GM04503 (cell line): ENCODE measurements around the gene SPON1.
"Not testable (repeated sequence)": the region's sequence is repeated elsewhere in the genome, so short reads cannot be mapped to it uniquely, and the experiment has no call there.

Experiments
- DNase-seq: peaks from one replicate; pipeline ENCODE4 v3.0.0-alpha.2; 2012; ENCODE audit warnings: low read depth

SPON1 gene

DNA sequence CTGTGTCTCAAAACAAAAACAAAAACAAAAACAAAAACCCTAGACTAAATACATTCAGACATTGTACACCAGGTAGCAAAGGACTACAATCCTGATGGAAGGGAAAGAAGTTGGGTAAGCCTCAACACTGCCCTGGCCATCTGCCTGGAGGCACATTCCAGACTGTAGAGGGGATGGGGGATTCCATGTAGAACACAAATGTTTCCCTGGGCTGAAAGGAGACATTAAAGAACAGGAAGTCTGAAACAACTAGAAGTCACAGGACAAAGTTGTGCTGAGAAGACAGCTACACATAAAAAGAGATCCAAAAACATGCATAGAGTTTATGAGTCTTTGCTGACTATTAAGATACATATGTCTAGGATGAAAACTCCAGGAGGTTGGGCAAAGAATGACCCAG, 312.6 kb downstream of the SPON1 start:
- DNase-seq = no peak

DNA sequence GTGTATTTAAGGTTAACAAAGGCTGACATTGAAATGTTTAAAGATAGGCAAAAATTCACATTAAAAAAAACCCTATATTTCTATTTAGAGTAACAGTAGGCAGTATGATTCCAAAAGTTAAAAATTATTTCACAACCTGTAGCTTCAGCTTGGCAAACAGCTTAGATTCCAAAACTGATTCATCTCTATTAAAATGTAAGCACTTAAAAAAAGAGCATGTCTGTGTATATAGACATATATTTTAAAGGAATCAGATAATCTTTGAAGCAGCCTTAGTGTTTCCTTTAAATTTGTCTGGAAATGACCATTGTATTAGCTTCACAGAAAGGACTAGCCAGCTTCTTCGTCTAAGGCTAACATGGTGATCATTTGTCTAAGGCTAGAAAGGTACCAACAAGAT, 316.3 kb downstream of the SPON1 start:
- DNase-seq = not testable (repeated sequence)

DNA sequence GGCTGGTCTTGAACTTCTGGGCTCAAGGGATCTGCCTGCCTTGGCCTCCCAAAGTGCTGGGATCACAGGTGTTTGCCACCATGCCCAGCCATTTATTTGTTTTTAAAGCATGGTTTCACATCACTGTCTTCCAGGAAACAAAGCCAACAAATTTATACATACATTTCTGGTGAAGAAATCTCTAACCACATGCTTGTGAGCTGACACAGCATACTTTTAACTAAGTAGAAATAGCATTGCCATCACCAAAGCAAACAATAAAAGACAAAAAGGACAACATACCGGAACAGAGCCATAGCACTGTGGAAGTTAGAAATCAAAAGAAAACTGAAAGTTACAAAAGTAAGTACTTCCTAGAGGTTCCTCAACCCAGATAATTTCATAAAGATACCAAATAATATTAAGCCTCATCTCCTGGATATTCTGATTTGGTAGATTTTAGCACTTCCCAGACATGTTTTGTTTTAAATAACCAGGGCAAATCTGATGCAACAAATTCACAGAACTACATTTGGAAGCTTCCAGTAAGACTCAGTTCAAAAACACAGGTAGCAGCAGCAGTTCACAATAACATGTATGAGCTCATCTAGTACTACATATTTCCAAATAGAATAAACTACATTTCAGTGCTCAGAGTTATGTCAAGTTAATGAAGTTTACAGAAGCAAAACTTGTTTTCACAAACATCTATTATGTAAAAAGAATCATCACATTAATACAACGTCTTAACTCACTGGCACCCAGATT, 325.8 kb downstream of the SPON1 start:
- peak; percentile 74 for DNase-seq

DNA sequence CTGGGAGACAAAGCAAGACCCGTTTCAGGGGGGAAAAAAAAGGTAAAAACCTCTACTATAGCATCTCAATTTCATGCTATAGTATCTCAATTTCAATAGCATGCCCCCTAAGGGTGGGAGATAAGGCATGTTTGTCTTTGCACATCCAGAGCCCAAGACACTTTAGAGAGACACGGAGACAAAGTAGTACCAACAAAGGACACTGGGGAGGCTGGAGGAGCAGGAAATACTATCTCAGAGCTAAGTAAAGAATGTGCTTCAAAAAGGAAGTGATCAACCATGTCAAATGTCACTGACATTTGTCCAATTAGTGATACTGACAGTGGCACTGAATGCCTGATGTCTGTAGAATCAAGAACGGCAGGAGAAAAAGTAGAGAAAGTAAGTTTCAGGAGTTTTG, 327.9 kb downstream of the SPON1 start:
- DNase-seq = no peak

DNA sequence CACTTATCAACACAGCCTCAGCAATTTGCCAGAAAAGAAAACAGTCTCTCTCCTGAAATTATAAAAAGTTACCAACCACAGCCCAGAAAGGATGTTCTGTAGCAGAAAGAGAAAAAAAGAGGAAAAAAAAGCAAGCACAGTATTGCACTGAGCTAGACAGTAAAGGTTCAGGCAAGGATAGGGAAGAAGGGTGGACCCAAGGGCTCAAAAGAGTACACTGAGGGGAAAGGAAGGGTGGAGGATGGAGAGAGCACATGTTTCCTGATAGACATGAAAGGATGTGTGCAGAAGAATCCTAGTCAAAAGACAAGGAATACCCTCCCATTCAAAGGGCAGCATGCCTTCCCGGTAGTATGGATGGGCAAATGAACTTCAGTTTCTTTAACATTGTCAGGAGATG, 337.4 kb downstream of the SPON1 start:
- DNase-seq = no peak

DNA sequence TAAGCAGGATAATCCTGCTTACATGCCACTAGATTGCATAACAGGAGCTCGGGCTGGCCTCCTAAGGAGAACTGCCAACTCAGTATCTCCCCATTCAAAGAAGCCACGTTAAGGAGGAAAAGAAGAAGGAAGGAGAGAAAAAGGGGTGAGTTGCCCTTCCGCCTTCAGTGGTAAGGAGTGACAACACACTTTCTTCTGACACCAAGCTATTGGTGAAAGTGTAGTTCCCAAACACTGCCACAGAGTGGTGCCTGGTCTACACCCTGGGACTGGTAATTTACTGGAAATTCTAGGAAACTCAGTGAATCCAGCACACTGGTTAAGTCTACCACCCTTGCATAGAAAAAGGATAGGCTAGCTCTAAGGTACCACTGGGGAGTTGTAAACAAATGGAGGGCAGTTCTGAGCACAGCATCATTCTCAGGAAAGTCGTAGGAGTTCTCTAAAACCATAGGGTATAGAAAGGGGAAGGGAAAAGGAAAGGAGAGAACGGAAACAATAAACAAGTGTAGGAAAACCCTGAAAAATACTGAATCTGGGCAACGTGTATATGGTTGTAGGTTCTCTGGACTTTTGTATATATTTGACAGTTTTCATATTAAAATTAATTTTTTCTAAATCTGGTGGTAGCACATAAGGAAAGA, 338.3 kb downstream of the SPON1 start:
- DNase-seq = peak; percentile 44

DNA sequence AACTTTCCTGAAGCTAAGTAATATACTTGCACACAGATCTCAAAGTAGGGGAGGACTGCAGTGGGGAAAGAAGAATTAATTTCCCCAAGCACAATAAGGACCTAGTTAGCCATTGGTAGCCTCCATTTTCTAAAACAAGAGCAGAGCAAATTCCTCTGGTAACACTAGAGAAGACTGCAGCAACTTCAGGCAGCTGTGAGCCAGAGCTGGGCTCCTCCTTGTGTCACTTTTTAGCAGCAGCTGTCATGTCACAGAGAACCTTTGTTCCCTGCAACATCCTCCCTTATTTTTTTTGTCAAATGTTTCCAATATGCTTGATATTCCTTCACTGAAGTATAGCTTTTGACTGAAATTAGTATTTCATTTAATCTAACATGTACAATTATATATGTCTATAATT, 342.1 kb downstream of the SPON1 start:
- DNase-seq = no peak

DNA sequence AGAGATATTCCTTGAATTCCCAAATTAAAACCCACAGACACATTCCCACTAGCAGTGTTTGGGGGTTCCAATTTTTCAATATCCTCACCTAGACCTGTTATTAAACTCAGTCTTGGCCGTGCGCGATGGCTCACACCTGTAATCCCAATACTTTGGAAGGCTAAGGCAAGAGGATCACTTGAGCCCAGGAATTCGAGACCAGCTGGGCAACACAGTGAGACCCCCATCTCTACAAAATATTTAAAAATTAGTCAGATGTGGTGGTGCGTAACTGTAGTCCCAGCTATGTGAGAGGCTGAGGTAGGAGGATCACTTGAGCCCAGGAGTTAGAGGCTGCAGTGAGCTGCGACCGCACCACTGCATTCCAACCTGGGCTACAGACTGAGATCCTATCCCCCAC, 343.1 kb downstream of the SPON1 start:
- no peak for DNase-seq

DNA sequence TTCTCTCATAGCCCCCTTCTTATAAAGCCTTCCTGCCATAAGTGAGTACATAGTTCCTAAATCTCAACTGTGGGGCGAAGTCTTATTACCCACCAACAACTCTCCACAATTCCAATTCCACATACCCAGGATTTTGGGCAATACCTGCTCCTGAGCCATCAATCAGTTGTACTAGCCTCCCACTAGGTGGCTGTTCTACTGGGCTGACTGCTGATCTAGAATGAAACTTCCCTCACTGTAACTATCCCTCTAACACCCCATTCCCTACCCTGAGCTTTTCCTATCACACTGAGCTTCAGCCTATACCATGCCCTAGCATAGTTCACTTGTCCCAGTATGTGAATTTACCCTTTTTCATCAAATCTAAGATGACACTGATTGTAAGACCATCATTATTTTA, 344.0 kb downstream of the SPON1 start:
- no peak for DNase-seq

DNA sequence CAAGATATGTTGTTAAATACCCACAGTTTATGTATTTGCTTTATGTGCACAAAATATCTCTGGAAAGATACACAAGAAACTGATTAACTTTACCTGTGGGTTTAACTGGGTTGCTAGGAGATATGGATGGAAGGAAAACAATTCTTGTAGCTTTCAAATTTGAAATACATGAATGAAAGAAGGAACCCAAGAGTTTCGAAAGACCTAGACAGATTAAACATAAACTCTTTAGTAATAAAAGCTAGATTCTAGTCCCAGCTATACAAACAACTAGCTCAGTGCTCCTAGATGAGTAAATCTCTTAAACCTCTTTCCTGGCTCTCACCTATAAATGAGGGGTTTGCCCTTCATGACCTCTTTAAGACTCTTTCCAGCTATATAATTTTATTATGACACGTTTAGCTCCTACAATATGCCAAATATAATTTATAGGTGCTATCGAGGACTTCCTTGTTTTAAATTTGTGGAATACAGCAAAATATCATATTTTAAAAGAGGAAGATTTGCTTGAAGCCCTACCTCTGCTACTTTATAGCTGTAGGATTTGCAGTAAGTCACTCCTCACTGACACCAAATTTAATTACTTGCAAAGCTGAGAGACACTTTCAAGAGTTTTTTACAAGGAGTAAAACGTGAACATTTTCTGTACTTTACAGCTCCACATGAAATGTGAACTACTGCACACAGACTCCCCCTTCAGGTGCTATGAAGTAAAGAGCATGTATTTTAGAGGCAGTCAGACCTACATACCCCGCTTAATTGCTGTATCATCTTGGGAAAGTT, 345.8 kb downstream of the SPON1 start:
- DNase-seq = no peak

DNA sequence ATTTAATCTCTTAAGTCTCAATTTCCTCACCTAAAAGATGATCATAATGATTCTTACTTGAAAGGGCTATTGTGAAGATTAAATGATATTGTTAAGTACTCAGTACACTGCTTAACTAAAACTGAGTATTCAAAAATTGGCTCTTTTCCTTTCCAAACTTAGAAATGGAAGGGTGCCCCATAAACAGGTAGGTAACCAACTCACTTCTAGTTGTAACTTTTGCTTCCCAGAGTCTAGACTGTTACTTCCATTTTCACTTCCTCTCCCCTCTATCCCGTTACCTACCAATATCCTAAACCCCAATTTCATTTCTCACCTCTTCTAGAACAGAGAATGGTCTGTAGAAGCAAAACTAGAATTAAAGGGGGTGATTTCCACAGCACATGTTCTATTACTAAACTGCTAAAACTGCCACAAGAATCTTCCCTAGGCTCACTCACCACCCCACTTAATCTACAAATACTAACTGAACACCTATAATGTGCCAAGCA, 346.4 kb downstream of the SPON1 start:
- DNase-seq = no peak

DNA sequence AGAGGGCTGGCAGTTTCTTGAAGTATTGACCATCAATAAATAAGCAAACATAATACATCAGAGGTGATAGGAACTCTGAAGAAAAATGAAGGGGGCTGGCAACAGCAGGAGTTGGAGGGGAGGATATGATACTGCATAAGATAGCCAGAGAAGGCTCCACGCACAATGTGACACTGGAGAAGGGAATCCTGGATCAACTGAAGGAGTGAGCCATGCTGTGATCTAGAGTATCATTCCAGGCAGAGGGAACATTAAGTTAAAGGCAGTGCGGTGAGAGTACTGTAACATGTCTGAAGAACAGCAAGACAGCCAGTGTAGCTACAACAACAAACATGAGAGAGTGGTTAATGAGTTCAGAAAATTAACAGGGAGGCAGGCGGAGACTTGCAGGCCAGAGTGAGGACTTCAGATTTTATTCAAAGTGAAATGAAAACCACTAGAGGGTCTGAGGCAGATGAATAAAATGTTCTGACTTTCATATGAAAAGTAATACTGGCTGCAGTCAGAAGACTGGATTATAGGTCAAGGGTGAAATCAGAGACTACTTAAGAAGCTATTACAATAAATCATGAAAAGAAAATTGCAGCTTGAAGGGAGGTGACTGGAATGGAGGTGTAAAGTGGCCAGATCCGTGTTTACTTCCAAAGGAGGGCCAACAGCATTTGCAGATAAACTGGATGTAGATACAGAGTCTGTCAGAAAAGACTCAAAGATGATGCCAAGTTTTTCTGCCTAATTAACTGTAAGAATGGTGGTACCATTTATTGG, 347.1 kb downstream of the SPON1 start:
- no peak for DNase-seq

DNA sequence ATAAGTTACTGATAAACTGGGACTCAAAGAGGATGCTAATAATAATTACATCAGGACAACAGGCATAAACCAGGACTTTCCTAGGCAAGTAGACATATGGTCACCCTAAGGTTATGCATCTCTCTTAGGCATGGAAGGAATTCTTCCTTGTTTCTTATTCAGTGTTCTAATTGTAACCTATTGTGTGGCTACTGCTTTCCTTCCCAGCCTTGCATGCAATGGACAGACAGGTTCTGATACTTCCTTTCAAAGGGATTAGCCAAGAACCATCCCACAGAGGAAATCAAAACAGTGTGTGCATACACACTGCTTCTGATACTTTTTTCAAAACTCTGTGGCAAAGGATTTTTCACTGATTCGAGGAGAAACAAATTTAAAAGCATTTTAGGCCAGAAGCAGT, 348.2 kb downstream of the SPON1 start:
- peak; percentile 34 for DNase-seq

DNA sequence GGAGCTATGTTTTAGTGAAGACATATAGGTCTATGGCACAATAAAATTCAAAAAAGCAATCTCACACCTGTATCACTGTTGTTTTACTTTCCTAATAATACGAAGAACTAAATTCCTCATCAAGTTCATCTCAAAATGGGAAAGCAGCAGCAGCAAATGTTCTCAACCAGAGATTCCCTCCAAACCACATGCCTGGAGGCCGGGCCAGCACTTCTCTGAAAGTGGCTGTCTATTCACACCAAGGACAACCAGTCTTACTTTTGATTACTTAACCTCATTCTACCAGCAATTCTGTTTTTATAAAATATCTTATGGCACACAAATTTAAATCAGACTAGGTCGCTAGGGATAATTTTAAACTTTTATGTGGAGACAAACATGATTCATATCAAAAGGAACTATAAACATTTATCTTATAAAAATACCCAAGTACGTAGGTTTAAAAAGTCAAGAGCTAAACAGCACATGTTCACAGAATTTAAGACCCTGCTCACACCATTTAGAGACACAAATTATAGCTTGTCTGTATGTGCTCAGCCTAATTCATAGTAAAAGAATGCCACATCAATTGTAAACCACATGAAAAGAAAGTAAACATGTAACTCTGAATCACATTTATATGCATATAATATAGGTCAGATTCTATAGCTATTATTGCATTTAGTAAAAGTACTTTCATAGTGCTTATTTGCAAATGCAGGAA, 350.4 kb downstream of the SPON1 start:
- no peak for DNase-seq

DNA sequence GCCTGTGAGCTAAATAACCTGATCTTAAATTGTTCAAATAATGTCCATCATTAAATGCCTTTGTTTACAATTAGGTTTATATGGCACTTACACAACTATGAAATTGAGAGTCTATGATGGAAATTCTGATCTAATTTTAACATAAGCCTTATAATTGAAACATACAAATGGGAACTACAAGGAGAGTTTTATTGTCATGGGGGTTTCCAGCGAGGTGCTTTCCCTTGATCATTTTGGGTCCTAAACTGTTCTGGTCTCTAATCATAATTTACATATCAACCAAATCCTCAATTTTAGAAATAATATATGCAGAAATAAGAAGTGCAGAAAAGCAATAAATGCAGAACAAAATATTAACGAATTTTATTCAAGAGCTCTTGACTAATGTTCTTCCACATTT, 351.6 kb downstream of the SPON1 start:
- DNase-seq = no peak

DNA sequence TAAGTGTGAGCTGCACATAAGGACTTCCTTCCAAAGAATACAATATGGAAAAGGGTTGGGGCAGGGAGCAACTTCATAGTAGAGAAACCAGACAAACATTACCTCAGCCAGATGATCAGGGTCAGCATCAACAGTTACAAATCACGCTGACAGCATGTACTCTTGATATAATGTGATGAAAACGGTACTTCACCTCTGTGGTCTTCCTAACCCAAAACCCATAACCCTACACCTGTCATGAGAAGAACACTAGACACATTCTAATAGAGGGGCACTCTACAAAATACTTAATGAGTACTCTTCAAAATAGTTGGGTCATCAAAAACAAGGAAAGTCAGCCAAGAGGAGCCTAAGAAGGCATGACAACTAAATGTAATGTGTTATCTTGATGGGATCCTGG, 352.6 kb downstream of the SPON1 start:
- DNase-seq = no peak
